Sciatic nerve (tissue), 2 donors: ENCODE results near the gene PTPRE. TPM values are rescaled to one million over a fixed set of nuclear protein-coding genes. Genes with fewer than 3 reads are reported as not detected.
A peak's percentile ranks its signal among the peaks of the same experiment; 100 is the strongest.

Experiments
- ATAC-seq: fragments of 200-7000 bp; cut with Tn5 transposase; one replicate; pipeline ENCODE4 v1.9.1; 2020; ENCODE audit warnings: mild to moderate bottlenecking, moderate library complexity
- DNase-seq: peaks from one replicate; pipeline ENCODE4 v3.0.0-alpha.2; 2020; ENCODE audit warnings: low spot score
- intact Hi-C: fragments of 100-400 bp; cut with DNase I; formaldehyde crosslinking; loops from one replicate; pipeline ENCODE4 v1.14.2; 2022
- total RNA-seq: library from RNA; stranded (reverse); fragmentation: NEBNext Ultra II Directional; extraction: Animal tissue kit (Norgen Biotek cat#: 25700); gene quantifications from one replicate; pipeline ENCODE4 v1.2.1, GENCODE V29; 2021
- donor health status: DM: no; HTN: no; CAD: no.
- donor health status: DM: no; HTN: no; CAD: no.

The PTPRE gene
- total RNA-seq, 1 donor from 2014 or later = 53.0 TPM

GRCh38 chr10:128026615-128027300, 119.9 kb downstream of the PTPRE start:
- DNase-seq = no peak
- intact Hi-C loops = no loop called here
- no peak for ATAC-seq

GRCh38 chr10:128027306-128027705, 120.4 kb downstream of the PTPRE start:
- intact Hi-C loops = no loop called here
- DNase-seq (no peak), ATAC-seq (no peak)

GRCh38 chr10:128027822-128028507, 121.1 kb downstream of the PTPRE start:
- no peak for DNase-seq
- no peak for ATAC-seq
- intact Hi-C loops = no loop called here

GRCh38 chr10:128028508-128029289, 121.8 kb downstream of the PTPRE start:
- ATAC-seq (no peak), DNase-seq (no peak)
- intact Hi-C loops = no loop called here

GRCh38 chr10:128029290-128029651, 122.4 kb downstream of the PTPRE start:
- DNase-seq = no peak
- ATAC-seq = peak; percentile 57
- intact Hi-C loops = no loop called here

GRCh38 chr10:128029731-128030369, 122.9 kb downstream of the PTPRE start:
- intact Hi-C loops = no loop called here
- ATAC-seq (no peak), DNase-seq (no peak)

GRCh38 chr10:128030498-128031072, 123.7 kb downstream of the PTPRE start:
- no peak for DNase-seq
- no peak for ATAC-seq
- intact Hi-C loops = no loop called here

- no peak for ATAC-seq
- no peak for DNase-seq
Observed at GRCh38 chr10:128031216-128031615, 124.3 kb downstream of the PTPRE start.

GRCh38 chr10:128032466-128032865, 125.6 kb downstream of the PTPRE start:
- ATAC-seq (no peak), DNase-seq (no peak)
- intact Hi-C loops = no loop called here

More at GRCh38 chr10:128031216-128031615, 124.3 kb downstream of the PTPRE start:
- intact Hi-C loops = no loop called here

- DNase-seq (no peak), ATAC-seq (peak; percentile 68)
- intact Hi-C loops = no loop called here
Observed at GRCh38 chr10:128035557-128035973, 128.7 kb downstream of the PTPRE start.

- DNase-seq (no peak), ATAC-seq (peak; percentile 20)
- intact Hi-C loops = no loop called here
Observed at GRCh38 chr10:128036011-128036615, 129.2 kb downstream of the PTPRE start.

GRCh38 chr10:128036746-128037543, 130.0 kb downstream of the PTPRE start:
- DNase-seq (no peak), ATAC-seq (no peak)
- intact Hi-C loops = no loop called here

- no peak for ATAC-seq
- intact Hi-C loops = no loop called here
- DNase-seq = no peak
Observed at GRCh38 chr10:128040096-128040495, 133.2 kb downstream of the PTPRE start.

- intact Hi-C loops = no loop called here
- DNase-seq (no peak), ATAC-seq (no peak)
Observed at GRCh38 chr10:128040681-128041080, 133.8 kb downstream of the PTPRE start.

- intact Hi-C loops = no loop called here
- ATAC-seq (no peak), DNase-seq (no peak)
Observed at GRCh38 chr10:128042131-128042610, 135.3 kb downstream of the PTPRE start.

- ATAC-seq (no peak), DNase-seq (no peak)
- intact Hi-C loops = no loop called here
Observed at GRCh38 chr10:128043259-128044045, 136.5 kb downstream of the PTPRE start.

GRCh38 chr10:128044186-128044585, 137.3 kb downstream of the PTPRE start:
- no peak for DNase-seq
- ATAC-seq = no peak

More at GRCh38 chr10:128044186-128044585, 137.3 kb downstream of the PTPRE start:
- intact Hi-C loops = no loop called here
